GM18511 (cell line): ENCODE data around the gene CD1D.
"Not testable (repeated sequence)": the region's sequence is repeated elsewhere in the genome, so short reads cannot be mapped to it uniquely, and the experiment has no call there.

ENCODE experiments used
- ATAC-seq: cut with Tn5 transposase; IDR thresholded peaks from one replicate; pipeline ENCODE4 v1.9.1; 2021; ENCODE audit warnings: mild to moderate bottlenecking, moderate library complexity; ENCODE audit not compliant: unreplicated experiment

CD1D gene

DNA sequence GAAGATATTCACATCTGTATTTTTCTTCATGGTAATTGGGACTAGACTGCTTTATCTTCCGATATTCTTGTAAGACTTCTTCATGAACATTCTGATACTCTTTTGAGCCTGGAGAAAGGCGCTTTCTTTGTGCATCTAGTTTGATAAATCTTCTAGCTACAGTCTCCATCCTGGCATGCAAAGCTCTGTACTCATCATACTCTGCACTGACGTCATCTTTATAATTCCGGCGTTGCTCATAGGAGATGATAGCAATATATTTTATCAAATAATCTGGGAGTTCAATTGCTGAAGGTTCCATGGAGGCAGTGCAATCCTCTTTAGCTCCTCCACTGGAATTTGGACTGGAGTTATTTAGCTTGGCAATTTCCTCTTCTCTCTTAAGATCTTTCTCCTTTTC is 4.8 kb upstream of the CD1D start:
- ATAC-seq = not testable (repeated sequence)

DNA sequence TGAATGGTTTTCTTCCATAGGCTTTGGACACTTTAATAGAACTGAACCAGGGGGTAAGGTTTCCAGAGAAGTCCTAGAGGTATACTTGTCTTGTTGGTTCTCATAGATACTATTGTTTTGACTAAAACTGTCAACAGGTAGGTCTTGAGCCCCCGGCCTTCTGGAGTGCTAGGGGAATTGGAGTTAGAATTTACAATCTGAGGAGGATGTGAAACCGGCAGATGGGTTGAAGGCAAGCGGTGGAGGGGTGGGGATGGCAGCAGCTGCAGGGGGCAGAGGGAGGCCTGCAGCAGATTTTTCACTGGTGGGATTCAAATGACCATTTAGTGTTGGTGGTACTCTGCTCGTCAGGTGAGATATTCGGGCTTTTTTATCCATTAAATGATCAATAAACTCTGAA is 4.3 kb upstream of the CD1D start:
- no peak for ATAC-seq

DNA sequence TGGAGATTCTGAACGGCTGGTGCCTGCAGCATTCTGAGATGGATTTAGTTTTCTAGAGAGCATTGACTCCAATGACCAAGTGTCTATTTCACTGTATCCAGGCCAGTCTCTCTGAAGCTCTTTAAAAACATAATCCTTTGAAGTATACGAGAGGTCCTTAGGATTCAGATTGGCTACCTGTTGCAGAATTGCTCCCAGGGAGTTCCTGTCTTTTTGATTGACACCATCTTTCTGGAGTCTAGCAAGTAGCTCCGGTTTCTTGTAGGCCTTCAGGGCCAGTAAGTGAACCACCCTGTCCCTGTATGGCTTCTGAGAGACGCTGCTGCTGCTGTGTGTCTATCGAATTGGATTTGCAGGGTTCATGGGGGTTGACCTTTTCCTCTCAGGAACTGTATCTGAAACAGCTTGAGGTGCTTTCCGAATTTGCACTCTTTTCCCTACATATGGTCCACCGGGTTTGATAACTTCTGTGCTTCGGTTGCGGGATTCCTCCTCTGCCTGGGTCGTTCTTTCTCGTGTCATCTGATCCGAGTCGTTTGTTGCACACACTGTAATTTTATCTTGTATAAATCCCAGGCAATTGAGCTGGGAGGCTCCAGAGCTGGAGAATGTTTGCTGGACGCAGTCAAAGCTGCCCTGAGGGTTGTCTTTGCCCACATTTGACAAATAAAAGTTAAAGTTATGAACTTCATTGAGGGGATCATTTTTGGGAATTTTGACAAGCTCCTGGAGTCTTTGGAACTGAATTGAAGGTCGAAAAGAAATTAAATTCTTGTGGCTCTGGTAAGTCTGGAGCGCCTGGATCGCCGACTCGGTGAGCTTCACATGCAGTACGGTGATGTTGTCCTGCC is 3.6 kb upstream of the CD1D start:
- not testable (repeated sequence) for ATAC-seq

DNA sequence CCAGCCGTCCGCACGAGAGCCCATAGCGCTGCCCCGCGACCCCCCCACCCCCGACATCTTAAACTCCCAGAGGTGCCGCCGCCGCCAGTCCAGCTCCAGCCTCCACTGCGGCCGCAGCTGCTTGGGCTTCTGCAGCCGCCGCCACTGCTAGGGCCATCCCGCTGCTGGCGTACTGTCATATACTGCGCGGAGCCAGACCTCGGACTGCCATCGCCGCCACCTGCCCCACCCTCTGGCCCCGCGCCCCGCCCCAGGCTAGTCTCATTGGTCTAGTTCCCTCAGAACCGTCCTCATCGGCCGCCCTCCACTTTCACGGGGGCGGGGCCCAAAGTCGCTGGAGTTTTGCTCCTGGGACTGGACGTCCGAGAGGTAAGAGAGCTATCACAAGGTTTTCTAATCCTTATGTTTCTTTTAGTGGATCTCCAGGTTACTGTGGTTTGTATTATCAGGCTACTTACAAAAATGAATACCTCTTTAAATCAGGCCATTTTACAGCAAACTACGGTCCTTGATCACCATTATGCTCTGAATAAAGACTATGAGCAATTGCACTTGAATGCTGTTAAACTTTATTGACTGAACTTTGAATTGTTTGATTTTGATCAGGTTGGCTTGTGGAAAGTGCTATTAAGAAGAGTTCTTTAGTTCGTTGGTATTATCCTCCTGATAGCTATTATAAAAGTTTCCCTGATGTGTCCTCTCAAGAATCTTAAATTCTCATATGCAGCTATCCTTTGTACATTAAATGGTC is 2.8 kb upstream of the CD1D start:
- no peak for ATAC-seq

DNA sequence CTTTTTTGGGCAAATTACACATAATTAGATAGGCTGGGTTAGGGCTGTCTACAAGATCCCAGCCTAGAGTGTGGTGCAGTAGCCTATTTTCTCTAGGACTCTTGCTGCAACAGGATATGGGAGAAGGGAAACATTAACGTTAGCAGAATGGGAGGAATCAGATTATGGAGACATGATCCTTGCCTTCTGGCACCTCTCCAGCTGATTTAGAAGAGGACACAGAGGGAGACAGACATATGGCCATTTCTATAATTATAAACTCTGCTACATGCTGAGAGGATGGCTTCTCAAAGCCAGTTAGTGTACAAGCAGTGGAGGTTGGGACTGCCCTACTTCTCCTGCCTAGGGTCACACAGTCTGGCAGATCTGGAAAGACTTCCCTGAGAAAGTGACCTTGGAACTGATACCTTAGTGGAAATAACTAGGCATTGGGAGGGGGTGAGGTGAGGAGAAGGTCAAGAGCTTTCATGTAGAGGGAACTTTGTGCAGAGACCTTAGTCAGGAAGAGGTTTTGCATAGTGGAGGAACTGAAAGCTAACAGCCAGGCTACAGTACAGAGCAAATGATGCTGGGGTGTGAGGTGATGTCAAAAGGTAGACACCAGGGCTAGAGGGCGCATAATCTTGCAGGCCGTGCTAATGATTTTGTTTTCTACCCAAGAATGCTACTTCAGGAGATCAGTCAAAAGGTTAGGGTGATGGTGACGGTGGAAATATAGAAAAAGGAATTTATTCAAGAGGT is 1.2 kb upstream of the CD1D start:
- ATAC-seq = peak; percentile 94

DNA sequence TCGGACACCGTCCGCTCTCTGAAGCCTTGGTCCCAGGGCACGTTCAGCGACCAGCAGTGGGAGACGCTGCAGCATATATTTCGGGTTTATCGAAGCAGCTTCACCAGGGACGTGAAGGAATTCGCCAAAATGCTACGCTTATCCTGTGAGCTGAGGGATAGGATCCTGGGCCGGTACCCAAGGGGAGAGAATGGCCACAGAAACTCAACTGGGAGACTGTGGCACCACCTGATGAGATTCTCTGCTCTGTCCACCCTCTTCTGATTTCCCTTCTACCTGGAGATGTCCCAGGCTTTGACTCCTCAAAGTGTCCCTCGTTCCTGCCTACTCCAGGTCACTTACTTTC is 855 bp downstream of the CD1D start:
- no peak for ATAC-seq

DNA sequence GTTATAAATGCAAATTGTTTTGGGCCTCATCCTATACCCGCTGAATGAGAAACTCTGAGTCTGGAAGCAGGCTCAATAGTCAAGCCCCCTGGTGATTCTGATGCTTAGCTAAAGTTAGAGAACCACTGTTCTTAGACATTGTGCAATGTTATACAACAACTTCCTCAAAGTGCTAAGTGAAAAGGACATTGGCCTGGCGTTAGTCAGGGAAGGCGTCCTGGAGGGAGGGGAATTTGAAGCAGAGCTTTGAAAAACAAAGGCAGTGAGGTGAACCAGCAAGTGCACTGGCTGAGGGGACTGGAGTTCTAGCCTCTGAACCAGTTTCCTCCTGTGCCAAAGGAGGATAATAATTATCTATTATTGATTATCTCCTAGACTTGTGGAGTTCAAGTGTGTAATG is 5.1 kb downstream of the CD1D start:
- ATAC-seq = no peak

DNA sequence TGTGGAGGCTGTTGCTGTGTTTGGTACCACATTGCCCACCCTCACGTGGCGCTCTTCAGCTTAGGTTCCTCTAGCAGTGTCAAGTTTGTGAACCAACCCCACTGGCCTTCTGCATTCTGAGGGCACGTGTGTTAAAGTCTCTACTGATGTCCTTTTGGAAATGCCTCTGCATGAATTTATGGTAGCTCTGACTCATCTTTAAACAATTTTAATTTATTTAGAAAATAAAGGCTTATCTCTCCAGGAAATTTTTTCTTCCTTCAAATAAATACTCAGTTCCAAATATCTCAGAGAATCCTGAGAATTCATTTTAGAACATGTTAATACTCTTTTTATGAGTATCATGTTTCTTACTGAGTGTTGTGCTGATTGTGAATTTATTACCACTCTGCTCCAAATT is 5.5 kb downstream of the CD1D start:
- ATAC-seq = no peak

DNA sequence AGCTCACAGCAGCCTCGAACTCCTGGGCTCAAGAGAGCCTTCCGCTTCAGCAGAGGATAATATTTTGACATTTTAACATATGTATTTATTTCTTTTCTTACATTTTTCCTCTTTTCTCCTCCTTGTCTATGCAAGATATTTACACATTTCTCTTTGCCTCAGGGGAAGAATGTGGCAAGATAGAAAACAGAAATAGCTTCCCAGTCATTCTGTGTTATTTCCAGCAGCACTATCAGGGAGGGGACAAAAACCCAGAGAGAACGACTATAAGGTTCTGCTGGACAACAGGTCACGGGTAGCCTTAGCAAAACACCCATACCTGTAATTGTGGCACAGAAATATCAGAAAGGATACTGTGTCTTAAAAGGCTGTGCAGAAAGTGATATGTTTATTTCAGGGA is 7.9 kb downstream of the CD1D start:
- ATAC-seq = no peak

DNA sequence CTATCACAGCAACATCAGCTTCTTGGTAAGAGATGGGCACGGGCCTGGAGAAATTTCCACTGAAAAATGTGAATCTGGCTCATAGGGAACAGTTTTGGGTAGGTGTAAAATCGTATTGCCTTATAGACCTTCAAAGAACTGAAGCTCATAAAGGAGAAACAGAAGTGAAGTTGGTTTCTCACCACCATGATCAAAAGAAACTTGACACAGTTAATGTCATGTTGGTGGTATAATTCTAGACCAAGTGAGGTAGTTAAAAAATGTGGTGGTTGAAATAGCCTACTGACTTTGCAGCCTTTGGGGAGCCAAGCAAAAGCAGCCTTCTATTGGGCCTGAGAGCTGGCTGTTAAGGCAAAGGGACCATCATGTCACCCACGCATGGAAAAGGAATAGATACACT is 8.9 kb downstream of the CD1D start:
- no peak for ATAC-seq

DNA sequence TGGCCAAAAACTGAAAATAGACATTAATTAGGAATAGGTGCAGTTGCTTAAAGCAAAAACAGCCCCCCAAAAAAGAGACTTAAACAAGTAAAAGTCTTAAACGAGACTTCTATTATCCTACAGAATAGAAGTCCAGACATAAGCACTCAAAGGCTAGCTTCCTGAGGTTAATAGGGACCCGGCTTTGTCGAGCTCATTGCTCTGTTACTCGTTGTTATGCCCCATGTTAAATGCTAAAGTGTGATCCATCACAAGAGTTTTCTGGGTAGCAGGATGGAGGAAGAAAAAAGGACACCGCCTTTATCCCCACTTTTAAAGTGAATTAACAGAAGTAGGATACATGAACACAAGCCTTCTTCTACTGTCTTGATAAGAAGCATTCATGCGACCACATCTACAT is 10.6 kb downstream of the CD1D start:
- ATAC-seq = no peak

DNA sequence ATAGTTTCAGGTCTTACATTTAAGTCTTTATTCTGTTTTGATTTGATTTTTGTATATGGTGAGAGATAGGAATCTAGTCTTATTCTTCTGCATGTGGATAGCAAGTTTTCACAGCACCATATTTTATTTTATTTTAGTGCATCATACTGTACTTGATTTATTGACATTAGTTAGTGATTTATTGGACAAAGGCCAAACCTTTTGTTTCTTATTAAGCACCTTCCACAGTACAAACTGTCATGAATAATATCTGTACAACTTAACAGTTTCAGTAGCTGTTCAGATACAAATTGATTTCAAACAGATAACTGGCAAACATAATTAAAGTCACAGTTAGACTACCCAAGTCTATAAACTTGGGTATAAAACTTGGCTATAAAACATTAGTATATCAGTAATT is 15.8 kb downstream of the CD1D start:
- ATAC-seq = no peak

DNA sequence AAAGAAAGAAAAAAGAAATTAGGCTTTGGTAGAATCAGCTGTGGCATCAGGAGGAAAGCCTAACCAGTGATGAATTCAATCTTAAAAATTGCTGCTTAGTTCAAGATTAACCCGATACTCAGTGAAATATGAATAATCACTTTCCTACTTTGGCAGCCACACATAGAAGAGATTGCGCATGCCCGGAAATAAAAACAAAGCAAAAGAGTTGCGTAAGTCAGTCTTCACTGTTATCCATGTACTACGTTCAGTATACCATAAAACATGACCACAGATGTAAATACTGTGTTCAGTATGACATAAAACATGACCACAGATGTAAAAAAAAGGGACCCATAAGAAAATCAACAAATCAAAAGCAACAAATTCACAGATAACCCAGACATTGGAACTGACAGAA is 19.2 kb downstream of the CD1D start:
- ATAC-seq = no peak

DNA sequence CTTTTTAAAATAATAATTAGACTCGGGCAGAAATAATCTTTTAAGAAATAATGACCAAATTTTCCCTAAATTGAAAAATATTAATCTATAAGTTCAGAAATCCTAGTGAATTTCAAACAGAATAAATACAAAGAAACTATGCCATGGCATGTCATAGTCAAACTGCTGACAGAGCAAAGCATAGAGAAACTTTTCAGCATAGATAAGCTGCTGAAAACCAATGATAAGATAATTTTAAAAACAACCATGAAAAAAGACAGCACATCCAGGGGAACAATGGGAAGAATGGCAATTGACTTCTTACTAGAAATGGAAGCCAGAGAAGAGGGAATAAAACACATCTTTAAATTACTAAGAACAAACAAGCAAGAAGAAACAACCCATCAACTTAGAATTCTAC is 19.8 kb downstream of the CD1D start:
- no peak for ATAC-seq

DNA sequence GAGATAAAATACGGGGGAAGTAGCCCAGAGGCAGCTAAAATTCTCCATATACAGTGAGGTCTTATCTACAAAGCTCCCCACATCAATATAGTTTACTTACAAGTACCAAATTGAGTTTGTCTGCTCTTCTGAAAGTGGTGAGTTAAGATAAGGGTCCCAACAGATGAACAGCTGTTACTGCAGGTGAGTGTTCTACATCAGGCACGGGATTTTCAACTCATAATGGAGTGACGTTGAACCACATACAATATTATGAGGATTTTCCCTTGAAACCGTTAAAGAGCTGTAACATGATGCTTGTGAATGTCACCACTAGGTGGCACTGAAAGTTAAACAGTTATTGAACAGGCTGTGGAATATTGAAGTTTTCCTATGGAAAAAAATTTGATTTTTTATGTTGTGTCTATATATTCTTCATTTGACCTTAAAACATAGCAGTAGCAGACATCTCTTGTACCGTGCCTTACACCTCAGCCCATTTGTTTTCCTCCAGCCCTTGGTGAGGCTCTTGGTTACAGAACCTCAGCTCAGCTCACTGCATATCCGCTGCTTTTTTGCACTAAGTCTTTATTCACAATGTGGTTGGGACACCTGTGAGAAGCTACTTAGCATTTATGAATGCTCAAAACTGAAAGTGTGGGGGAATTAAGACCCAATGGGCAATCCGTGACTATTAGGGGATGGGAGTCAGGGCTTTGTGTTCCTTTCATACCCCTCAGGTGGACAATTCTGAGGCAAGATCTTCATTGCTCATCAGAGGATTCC is 23.2 kb downstream of the CD1D start:
- ATAC-seq = no peak

DNA sequence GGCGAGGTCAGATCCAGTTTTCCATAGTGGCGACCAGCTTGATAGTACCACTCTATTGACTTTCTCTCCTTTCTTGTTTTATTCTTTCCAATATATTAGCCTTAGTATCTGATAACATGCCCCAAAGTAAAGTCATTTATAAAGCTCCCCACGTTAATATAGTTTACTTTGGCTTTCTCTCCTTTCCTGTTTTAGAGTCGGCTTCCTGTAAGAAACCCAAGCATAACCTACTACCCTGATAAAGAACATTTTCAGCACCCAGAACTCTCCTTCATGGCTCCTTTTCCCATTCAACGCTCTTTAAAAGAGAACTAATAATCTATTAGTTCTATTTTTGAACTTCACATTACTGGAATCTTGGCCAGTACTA is 23.7 kb downstream of the CD1D start:
- no peak for ATAC-seq

DNA sequence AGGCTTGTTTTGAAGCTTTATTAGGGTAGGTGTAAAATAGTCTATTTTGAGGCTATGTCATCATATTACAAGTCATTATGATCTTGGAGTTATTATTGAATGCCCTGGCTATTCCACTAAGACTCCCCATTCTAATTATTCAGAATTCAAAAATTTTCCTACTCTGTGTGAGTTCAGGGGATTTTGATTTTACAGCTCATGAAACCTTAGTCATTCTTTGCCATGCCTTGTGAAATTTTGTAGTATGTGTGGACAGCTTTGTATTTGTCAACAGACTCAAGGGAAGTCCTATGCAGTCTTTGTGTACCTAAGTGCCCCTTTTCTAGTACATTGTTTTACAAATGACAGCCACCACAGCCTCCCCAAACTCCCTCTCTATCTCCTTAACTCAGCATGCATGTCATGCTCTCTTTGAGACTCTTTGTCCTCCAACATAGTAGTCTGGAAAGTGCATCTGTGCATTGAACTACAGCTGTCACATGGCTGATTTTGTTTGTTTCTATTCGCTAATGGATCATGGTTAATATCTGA is 28.0 kb downstream of the CD1D start:
- no peak for ATAC-seq

DNA sequence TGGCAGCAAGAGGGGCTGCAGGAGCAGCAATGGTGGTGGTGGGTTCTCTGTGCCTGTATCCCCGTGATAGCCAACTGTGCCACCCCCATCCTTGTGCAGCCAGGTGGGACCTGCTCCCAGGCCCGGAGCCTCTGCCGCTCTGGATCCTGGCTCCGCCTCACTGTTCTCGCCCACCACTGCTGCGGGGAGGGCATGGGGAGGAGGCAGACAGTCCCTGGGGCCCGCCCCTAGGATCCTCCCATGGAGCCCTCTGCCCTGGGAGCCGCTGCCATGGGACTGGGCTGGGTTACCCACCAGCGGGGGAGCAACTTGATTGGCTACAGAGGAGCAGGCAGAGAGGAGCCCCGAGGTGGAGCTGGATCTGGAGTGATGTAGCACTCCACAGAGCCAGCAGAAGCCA is 31.6 kb downstream of the CD1D start:
- ATAC-seq = no peak

DNA sequence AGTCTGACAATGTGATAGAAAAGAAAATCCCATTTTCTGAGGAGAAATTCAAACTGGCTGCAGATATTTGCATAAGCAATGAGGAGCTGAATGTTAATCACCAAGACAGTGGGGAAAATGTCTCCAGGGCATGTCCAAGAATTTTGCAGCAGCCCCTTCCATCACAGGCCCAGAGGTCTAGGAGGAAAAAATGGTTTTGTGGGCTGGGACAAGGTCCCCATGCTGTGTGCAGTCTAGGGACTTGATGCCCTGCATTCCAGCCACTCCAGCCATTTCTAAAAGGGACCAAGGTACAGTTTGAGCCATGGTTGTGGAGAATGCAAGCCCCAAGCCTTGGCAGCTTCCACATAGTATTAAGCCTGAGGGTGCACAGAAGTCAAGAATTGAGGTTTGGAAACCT is 42.8 kb downstream of the CD1D start:
- not testable (repeated sequence) for ATAC-seq

DNA sequence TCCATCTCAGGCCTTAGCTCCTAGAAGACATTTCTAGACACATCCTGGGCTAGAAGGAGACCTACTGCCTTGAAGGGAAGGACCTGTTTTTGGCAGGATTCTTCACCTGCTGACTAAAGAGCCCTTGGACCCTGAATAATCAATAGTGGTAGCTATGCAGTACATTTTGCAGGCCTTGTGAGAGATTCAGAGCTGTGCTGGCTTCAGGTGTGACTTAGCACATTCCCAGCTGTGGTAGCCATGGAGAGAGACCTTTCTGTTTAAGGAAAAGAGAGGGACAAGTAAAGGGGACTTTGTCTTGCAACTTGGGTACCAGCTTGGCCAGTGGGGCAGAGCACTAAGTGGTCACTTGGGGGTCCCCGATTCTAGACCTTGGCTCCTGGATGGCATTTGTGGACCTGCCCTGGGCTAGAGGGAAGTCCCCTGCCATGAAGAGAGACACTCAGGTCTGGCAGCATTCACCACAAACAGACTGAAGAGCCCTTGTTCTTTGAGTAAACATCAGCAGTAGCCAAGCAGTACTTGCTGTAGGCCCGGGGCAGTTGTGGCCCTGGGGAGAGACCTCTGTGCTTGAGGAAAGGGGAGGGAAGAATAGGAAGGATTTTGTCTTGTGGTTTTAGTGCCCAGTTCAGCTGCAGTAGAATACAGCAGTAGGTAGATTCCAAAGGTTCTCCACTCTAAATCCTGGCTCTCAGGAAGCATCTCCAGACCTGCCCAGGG is 47.4 kb downstream of the CD1D start:
- no peak for ATAC-seq
